Activated naive CD8-positive, alpha-beta T cell treated with anti-CD3 and anti-CD28 coated beads, Interleukin-2, amount 50 U/mL, for 24 hours (primary cell): ENCODE measurements around the gene FBXW12.
A peak's percentile ranks its signal among the peaks of the same experiment; 100 is the strongest.

Experiments
- ATAC-seq: fragments of 150-1000 bp; cut with Tn5 transposase; one replicate; pipeline ENCODE4 v1.10.0; 2021
- DNase-seq: peaks from one replicate; pipeline ENCODE4 v3.0.0; 2021
- H3K27ac Mint-ChIP-seq: one replicate; pipeline ENCODE4 v1.8.0; 2021; ENCODE audit warnings: mild to moderate bottlenecking, mixed read lengths
- H3K27me3 Mint-ChIP-seq: one replicate; pipeline ENCODE4 v1.8.0; 2021; ENCODE audit warnings: mixed read lengths
- H3K36me3 Mint-ChIP-seq: one replicate; pipeline ENCODE4 v1.8.0; 2021; ENCODE audit warnings: low read depth, mixed read lengths
- H3K4me1 Mint-ChIP-seq: one replicate; pipeline ENCODE4 v1.8.0; 2021; ENCODE audit warnings: mixed read lengths
- H3K4me3 Mint-ChIP-seq: one replicate; pipeline ENCODE4 v1.8.0; 2021; ENCODE audit warnings: mild to moderate bottlenecking, moderate library complexity, mixed read lengths
- H3K9me3 Mint-ChIP-seq: one replicate; pipeline ENCODE4 v1.8.0; 2021; ENCODE audit warnings: mixed read lengths

Gene FBXW12

DNA sequence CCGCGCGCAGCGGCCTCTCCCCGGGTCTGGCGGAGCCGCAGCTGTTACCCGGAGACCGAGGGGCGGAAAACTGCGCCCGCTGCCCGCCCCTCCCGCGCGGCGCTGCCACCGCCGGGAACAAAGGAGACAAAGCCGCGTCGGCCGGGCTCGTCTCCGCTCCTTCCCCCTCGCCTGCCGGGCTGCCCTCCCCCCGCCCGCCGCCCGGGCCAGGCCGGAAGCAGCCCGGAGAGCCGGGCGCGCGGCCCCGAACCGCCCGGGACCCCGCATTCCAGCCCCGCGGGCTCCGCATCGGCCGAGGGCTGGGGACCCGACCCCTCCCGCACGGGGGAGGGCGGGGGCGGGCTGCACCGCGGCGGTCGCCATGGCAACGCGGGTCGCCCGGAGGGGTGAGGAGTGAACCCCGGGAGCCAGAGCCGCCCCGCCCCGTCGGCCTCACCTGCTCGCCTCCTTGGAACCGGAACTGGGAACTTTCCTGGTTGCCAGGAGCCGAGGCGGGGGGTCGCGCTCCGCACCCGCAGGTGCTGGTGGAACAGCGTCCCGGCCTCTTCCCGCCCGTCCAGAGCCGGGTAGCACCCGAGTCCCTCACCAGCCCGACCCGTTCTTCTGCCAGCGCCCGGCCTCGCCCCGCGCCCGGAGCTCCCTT is 57.4 kb downstream of the FBXW12 start:
- Mint-ChIP-seq H3K27ac (no peak overlapping the region), H3K4me1 (peaks cover 7% of the 10 kb centered on the region), H3K36me3 (peaks cover 4% of the 10 kb centered on the region), H3K27me3 (no peaks in the 10 kb centered on the region), H3K9me3 (no peaks in the 10 kb centered on the region), H3K4me3 (peak overlapping the region; percentile 73)
- DNase-seq: peak; percentile 63
- ATAC-seq: peak; percentile 25

DNA sequence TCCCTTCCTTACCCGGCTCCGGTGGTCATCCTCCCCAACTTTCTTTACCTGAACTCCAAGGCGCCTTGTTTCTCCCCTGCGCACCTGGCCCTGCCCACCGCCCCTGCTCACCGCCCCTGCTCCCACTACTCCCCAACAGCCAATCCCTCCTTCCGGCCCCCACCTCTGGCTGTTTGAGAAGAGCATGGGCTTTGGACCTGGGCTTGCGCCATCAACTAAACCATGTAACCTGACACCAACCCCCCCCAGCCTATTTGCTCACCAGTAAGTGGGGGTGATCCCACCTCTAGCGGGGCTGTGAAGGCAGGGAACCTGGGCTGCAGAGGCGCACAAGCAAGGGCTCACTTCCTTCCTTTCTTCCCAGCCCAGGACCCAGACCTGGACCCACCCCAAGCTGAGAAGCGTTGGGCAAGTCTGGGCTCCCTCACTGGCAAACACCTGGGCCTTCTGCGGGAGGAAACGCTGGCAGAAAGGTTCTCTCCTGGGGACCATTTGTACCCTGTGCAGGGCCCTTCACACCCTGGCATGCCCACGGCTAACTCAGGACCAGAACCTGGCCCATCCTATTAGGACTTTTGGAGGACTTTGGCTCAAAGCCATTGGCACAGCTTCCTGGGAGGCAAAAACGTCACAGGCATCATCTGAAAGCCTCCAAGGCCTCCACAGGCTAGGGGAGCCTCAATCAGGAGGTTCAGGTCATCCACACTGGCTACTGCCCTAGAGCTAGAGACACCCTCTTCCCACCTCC is 58.1 kb downstream of the FBXW12 start, which contains the start of gene PLXNB1:
Gene PLXNB1, minus strand, starts transcription at position 127 of the 748 bp plus-strand sequence. CDS start 5,475 bp downstream, outside the sequence.
- H3K9me3 Mint-ChIP-seq: no peaks in the 10 kb centered on the region
- peaks cover 10% of the 10 kb centered on the region for H3K4me1 Mint-ChIP-seq
- ATAC-seq: no peak
- H3K36me3 Mint-ChIP-seq: peaks cover 4% of the 10 kb centered on the region
- peak within 1 kb of the TSS; percentile 67 for H3K27ac Mint-ChIP-seq
- H3K27me3 Mint-ChIP-seq: no peaks in the 10 kb centered on the region
- DNase-seq: no peak
- peak within 1 kb of the TSS; percentile 73 for H3K4me3 Mint-ChIP-seq

DNA sequence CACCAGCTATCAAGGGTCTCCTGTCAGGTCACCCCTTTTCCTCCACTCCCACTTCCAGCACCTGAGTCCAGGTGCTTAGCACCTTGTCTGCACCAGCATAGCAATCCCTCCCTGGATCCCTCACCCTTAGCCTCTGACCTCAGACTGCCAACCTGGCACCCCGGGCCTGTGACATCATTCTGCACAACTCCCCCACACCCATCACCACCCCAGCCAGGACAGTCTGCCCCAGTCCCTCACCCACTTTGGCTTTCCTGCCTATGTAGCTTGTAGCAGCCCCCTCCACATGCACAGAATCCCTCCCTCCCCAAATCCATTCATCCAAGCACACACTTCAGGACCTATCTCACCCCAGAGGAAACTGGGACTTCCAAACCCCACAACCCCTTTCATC is 58.7 kb downstream of the FBXW12 start:
- H3K27ac Mint-ChIP-seq: peak overlapping the region; percentile 67
- no peaks in the 10 kb centered on the region for H3K27me3 Mint-ChIP-seq
- ATAC-seq (no peak), DNase-seq (no peak)
- no peaks in the 10 kb centered on the region for H3K9me3 Mint-ChIP-seq
- peaks cover 10% of the 10 kb centered on the region for H3K4me1 Mint-ChIP-seq
- H3K36me3 Mint-ChIP-seq: peaks cover 4% of the 10 kb centered on the region
- H3K4me3 Mint-ChIP-seq: peak overlapping the region; percentile 73

DNA sequence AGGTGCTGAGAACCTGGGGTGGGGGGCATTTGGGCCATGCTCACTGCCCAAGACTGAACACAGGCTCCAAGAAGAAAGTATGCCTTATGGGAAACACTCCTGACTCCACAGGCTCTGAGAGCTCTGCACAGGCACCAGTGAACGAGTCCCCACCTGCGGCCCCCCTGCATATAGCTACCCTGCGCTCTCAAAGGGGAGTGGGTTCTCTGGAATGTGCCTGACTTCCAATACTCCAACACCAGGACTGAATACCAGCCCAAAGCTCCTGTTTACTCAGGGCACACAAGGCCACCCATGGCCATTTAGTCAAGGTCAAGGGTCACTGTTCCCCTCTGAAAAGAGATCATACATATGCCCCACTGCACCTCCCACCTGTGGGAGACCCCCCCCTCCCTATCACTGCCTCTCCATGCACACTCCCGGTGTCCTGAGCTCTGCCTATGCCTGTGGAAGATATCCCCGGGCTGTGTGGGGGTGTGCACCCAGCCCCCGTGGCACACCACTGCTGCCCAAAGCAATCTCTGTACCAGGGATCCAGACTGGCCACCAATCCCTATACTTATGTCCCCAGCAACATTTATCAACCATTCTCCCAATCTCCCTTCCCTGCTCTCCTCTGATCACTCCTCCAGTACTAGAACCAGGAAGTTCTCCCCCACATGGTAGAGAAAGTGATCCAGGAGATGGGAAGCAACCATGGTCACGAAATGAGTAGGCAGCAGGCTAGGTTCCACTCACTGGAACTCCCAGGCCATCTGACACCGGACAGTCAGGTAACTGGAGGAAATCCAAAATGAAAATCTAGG is 59.4 kb downstream of the FBXW12 start:
- no peak for DNase-seq
- no peak for ATAC-seq
- Mint-ChIP-seq H3K36me3 (peaks cover 4% of the 10 kb centered on the region), H3K4me3 (no peak overlapping the region), H3K4me1 (peaks cover 10% of the 10 kb centered on the region), H3K9me3 (no peaks in the 10 kb centered on the region), H3K27ac (no peak overlapping the region), H3K27me3 (no peaks in the 10 kb centered on the region)

DNA sequence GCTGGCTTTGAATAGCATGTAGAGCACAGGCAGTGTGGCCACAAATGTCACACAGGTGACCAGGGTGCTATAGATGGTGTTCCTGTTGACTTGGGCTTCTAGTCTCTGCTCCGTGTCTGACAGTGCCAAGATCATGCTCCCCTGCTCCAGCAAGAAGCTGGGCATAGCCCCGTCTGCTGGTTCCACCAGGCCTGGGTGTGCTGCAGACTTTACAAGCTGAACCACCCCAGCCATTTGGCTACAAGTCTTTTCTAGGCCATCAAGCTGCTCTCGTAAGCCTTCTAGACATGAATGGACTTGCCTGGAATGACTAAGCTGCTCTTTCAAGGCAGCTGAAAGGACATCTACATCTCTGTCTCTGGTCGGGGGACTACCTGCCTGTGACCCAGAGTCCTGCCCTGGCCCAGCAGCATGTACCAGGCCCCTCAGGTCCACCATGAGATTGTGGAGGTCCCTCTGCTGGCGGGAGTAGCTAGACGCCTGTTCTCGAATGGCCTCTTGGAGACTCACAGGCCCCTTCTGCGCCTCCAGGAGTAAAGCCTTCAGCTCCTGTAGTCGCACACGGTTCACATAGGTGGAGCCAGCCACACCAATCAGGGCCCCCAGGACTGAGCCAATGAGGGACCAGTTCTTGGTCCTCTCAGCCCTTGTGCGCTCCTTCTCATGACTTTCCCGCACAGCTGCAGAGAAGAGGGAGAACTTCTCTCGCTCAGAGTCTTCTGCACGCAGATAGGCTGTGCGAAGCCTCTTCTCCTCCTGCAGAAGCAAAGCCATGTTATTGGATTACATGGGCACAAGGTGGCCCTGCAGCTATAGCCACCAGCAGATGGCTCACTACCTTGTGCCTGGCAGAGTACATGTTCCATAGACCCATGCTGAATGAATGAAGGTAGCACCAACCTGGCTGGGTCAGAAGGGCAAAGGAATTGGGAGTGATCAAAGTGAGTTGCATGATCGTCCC is 60.7 kb downstream of the FBXW12 start:
- Mint-ChIP-seq H3K27me3 (no peaks in the 10 kb centered on the region), H3K4me1 (peaks cover 10% of the 10 kb centered on the region), H3K36me3 (peaks cover 4% of the 10 kb centered on the region), H3K9me3 (no peaks in the 10 kb centered on the region), H3K27ac (no peak overlapping the region), H3K4me3 (no peak overlapping the region)
- DNase-seq: no peak
- no peak for ATAC-seq

DNA sequence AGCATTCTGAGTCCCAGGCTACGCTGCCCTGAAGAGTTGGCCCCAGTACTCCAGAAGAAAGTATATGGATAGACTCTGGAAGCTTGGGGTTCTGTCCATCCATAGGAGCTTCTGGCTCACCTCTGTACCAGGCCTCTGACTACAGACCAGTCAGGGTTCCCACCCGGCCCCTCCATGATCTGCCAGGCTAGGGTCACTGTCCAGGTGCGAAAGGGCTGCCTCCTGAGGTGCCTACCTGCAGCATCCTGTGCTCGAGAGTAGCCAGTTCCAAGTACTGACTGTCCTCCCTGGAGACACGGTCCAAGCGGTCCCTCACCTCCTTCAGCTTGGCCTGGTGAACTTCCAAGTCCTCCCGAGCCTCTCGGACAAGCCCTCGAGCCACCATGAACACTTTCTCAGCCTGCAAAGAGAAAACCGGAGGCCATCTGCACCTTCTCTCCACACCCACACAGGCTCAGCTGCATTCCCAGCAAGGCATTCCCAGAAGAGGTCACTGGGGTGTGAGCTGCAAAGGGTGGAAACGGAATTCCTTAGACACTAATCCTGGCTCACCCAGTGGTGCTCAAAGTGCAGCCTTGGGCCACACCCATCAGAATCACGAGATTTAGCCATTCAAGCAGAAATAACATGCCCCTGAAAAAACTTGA is 61.6 kb downstream of the FBXW12 start:
- Mint-ChIP-seq H3K27ac (no peak overlapping the region), H3K9me3 (no peaks in the 10 kb centered on the region), H3K4me3 (no peak overlapping the region), H3K27me3 (no peaks in the 10 kb centered on the region), H3K36me3 (peaks cover 8% of the 10 kb centered on the region), H3K4me1 (peaks cover 14% of the 10 kb centered on the region)
- ATAC-seq (no peak), DNase-seq (no peak)

DNA sequence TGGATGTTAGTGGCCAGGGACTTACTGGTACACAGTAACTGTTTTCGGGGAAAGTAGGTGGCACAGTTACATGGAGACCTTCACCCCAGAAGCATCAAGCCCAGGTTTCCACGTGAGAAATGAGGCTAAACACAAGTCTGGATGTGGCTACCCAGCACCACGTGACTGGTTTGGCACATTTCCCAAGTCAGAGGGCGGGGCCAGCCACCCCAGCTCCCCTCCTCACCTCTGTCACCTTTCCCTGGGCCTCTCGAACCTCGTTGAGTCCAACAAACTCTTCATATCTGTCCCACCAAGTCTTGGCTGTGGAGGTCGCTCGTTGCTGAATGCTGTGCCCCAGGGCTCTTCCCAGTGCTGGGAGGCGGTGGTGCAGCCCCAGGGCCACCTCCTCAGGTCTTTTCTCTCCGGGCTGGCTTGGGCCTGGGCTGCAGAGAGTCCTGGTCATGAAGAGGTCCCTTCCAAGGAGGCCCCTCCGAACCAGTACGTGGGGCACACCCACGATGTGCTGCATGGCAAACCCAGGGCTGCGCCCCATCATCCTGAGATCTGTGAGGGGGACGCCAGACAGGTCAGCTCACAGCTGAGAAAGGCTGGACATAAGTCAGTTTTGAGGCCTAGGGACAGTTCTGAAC is 62.7 kb downstream of the FBXW12 start:
- peaks cover 21% of the 10 kb centered on the region for H3K4me1 Mint-ChIP-seq
- DNase-seq (no peak), ATAC-seq (no peak)
- H3K4me3 Mint-ChIP-seq: no peak overlapping the region
- peaks cover 9% of the 10 kb centered on the region for H3K36me3 Mint-ChIP-seq
- no peaks in the 10 kb centered on the region for H3K27me3 Mint-ChIP-seq
- H3K27ac Mint-ChIP-seq: no peak overlapping the region
- H3K9me3 Mint-ChIP-seq: no peaks in the 10 kb centered on the region

DNA sequence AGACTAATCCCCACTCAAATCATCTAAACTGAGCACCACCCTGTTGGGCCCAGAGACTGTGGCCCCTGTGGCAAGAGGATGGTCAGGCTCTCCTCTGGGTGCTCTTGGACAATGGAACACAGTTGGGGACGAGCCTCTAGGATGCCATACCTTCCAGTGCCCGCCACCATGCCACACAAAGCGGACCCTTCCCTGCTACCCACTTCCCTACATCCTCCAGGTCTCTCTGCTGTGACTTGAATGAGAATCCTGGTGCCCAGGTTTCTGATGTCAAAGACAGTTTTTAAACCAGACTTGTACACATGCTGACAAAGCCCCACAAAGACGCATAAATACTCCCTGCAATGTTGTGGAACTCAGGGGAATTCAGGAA is 63.2 kb downstream of the FBXW12 start:
- Mint-ChIP-seq H3K36me3 (peaks cover 14% of the 10 kb centered on the region), H3K27me3 (no peaks in the 10 kb centered on the region), H3K4me1 (peaks cover 23% of the 10 kb centered on the region), H3K4me3 (no peak overlapping the region), H3K27ac (no peak overlapping the region), H3K9me3 (no peaks in the 10 kb centered on the region)
- no peak for ATAC-seq
- no peak for DNase-seq

DNA sequence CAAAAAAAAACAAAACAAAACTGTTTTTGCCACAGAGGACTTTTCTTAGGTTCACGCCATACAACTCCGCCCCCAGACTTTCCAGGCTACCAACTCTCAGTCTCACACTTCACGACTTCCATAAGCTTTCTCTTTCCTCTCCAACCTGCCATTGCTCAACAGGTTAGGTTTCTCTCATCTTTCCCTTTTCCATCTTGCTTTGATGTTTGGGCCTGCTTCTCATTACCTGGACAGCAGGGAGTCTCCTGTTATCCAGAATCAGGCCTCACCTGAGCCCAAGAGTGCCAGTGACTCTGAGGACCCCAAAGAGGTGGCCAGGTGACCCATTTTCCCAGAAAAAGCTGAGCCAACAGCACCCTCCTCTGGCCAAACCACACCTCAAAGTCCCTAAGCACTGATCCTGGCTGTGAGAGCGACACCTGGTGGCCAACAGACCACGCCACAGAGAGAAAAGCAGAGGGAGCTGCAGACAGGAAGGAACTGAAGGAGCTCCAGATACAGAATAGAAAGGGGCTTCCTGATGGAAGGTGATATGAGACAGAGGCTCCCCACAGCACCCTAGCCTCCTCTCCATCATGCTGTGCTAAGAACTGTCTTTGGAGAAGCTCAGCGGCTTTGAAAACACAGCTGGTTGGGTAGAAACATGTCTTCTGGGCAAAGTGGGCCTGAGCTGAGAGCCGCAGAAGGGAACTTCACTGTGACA is 63.9 kb downstream of the FBXW12 start:
- Mint-ChIP-seq H3K27me3 (no peaks in the 10 kb centered on the region), H3K4me1 (peaks cover 22% of the 10 kb centered on the region), H3K4me3 (no peak overlapping the region), H3K36me3 (peaks cover 20% of the 10 kb centered on the region), H3K9me3 (no peaks in the 10 kb centered on the region), H3K27ac (no peak overlapping the region)
- DNase-seq (peak; percentile 85), ATAC-seq (peak; percentile 35)

DNA sequence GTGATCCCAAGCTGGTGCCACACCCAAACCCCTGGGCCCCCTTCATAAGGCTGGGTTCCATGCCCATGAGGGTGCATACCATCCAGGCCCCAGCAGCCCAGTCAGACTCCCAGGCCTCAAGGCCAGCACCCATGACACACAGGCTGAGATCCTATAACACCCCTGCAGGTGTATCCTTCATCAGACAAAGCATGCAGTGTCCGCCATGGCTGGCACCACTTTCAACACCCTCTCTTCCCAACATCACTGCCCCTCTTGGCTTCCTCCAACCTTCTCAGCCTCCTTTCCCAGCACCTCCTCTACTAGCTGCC is 64.4 kb downstream of the FBXW12 start:
- H3K4me3 Mint-ChIP-seq: no peak overlapping the region
- no peaks in the 10 kb centered on the region for H3K27me3 Mint-ChIP-seq
- no peak for ATAC-seq
- H3K27ac Mint-ChIP-seq: no peak overlapping the region
- H3K4me1 Mint-ChIP-seq: peaks cover 22% of the 10 kb centered on the region
- peaks cover 24% of the 10 kb centered on the region for H3K36me3 Mint-ChIP-seq
- no peak for DNase-seq
- no peaks in the 10 kb centered on the region for H3K9me3 Mint-ChIP-seq

DNA sequence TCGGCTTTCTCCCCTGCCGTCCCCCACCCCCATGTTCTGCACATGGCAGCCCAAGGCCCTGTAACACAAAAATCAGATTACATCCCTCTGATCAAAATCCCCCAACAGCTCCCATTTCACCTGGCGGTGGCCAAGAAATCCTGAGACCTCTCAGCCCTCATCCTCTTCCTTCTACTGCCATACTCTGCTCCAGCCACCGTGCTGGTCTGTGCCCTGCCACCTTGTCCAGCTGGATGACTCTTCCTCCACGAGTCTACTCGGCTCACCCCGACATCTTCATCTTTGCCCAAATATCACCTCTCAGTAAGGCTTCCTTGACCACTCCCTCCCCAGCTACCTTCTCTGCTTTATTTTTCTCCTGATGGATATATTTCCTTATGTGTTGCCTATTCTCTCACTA is 64.8 kb downstream of the FBXW12 start:
- H3K36me3 Mint-ChIP-seq: peaks cover 28% of the 10 kb centered on the region
- DNase-seq (no peak), ATAC-seq (no peak)
- H3K9me3 Mint-ChIP-seq: no peaks in the 10 kb centered on the region
- H3K27me3 Mint-ChIP-seq: no peaks in the 10 kb centered on the region
- peaks cover 27% of the 10 kb centered on the region for H3K4me1 Mint-ChIP-seq
- no peak overlapping the region for H3K4me3 Mint-ChIP-seq
- no peak overlapping the region for H3K27ac Mint-ChIP-seq

DNA sequence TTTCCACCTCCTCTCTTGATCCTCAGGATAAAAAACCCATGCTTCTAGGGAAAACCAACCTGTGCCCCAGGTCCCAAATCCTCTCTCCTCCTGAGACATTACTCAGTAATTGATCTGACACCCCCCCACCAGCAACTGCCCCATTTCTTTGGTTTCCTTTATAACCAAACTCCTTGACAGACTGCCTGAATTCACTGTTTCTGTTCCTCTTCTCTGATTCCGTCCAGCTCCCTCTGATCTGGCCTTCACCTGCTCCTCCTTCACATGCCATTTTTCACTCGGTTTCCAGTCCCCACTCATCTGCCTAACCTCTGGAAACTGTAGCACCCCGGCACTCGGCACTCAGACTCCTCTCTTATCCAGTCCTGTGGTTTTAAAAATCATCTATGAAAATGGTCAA is 65.8 kb downstream of the FBXW12 start:
- H3K9me3 Mint-ChIP-seq: no peaks in the 10 kb centered on the region
- H3K36me3 Mint-ChIP-seq: peaks cover 37% of the 10 kb centered on the region
- H3K4me1 Mint-ChIP-seq: peaks cover 35% of the 10 kb centered on the region
- H3K27me3 Mint-ChIP-seq: no peaks in the 10 kb centered on the region
- DNase-seq (no peak), ATAC-seq (no peak)
- no peak overlapping the region for H3K4me3 Mint-ChIP-seq
- H3K27ac Mint-ChIP-seq: no peak overlapping the region
